GM12874 (cell line): Measurements from ENCODE around the gene TLR3.

Experiments
- TF ChIP-seq, protein P1 (sequence below): IDR thresholded peaks from 2 replicates; pipeline ENCODE4 v1.5.1; 2011; ENCODE audit warnings: low read depth, mild to moderate bottlenecking, control low read depth, low read length, moderate library complexity; ENCODE audit not compliant: insufficient read depth

The TLR3 gene

GRCh38 chr4:186081202-186081807 lies 12.3 kb downstream of the TLR3 start:
- TF ChIP-seq, protein P1, sequence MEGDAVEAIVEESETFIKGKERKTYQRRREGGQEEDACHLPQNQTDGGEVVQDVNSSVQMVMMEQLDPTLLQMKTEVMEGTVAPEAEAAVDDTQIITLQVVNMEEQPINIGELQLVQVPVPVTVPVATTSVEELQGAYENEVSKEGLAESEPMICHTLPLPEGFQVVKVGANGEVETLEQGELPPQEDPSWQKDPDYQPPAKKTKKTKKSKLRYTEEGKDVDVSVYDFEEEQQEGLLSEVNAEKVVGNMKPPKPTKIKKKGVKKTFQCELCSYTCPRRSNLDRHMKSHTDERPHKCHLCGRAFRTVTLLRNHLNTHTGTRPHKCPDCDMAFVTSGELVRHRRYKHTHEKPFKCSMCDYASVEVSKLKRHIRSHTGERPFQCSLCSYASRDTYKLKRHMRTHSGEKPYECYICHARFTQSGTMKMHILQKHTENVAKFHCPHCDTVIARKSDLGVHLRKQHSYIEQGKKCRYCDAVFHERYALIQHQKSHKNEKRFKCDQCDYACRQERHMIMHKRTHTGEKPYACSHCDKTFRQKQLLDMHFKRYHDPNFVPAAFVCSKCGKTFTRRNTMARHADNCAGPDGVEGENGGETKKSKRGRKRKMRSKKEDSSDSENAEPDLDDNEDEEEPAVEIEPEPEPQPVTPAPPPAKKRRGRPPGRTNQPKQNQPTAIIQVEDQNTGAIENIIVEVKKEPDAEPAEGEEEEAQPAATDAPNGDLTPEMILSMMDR: no peak

GRCh38 chr4:186082221-186082620 lies 13.3 kb downstream of the TLR3 start:
- TF ChIP-seq, protein P1: no peak

DNA sequence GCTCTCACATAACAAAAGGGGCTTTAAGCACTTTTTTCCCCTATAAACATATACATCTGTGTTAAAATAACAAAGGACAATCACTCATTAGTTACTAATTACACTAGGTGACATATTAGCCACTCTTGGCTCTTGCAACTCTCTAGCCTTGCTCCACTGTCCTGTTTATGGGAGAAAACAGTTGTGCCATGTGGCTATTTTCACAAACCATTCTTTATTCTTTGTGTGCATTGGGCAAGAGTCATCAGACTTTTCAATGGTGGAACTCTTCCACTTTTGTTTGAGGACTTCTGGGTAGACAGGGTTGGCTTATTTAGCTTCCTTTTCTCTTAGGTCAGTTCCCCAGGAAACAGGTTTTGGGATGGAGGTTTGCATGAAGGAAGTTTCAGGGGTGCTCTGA lies 19.6 kb downstream of the TLR3 start:
- TF ChIP-seq, protein P1: no peak

DNA sequence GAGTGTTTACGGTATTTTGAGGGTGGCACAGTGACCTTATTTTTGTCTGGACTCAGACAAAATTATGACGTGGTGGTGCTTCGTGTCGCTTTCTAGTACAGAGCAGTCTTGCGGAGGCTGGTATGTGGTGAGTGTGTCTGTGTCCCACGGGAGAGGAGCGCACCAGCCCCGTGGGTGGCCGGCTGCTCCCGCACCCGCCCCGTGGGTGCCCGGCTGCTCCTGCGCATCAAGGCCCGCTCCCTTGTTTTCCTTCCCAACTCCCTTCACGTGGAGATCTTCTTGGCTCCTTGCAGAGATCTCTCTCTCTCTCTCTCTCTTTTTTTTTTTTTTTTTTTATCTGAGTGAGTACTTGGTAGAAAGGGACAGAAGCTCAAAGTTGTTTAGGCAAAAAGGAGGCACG lies 23.3 kb downstream of the TLR3 start:
- TF ChIP-seq, protein P1: no peak

DNA sequence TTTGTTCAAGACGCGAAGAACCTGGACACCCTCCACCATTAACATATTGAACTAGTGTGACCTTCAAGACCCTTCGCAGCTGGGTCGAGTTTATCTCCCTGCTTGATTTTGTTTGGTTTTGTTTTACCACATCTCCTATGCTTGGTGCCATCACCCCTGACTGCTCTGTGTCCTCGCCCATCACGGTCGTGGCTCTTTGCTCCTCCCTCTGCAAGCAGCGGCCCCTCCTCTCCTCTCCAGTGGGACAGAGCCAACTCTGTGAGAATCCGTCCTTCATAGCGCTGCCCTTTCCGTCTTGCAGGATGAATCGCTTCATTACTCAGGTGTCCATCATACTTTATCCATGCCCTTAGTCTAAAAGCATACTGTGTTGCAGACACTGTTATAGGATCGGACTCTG lies 26.4 kb downstream of the TLR3 start:
- TF ChIP-seq, protein P1: no peak

DNA sequence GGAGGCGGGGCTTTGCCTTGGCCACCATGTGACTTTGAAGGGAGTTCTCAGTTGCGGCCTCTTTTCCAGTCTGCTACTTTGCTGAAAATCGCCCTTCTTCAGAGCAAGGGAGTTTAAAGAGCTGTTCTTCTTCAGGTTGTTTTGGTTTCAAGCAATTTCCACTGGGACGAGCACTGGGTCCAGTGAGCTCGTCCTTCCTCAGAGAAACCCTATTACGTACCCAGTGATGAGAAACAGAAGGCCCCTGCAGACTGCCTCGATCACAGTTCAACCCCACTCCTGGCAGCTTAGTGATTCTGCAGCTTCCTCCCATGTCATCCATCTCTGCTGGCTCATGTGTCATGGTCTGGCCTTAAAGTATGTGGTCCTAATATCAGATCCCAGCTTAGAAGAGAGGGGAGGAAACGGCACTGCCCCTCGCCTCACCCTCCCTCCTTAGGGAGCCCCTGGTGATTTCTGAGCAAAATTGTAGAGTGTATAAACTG lies 27.8 kb downstream of the TLR3 start:
- TF ChIP-seq, protein P1: no peak

DNA sequence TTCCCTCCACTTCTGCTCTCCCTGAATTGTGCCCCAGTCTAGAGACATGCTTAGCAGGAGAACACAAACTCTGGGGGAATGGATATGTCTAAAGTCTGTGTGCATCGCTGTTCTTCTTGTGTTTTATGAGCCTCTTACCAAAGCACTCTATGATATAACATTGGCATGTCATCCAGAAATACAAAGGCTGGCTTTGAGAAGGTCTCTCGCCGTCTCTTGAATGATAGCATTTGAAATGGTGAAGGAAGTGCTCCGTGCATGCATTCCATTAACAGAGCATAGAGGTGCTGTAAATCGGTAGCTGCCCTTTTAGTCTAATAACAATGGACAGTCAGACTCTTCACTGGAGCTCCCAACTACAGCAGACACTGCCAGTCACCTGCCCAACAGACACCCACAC lies 28.4 kb downstream of the TLR3 start:
- TF ChIP-seq, protein P1: no peak
